Thymus (tissue), 11 donors: ENCODE data around the gene SMURF1. TPM values are rescaled to one million over a fixed set of nuclear protein-coding genes. Genes with fewer than 3 reads are reported as not detected.

Experiments
- DNase-seq, 9 donors: peaks; one replicate each; pipeline ENCODE4 v3.0.0-alpha.2; 2013; ENCODE audit warnings: low spot score in 9 of 9, low read depth in 6 of 9, missing footprints in 1 of 9
- H3K27ac ChIP-seq, 2 donors: one replicate each; pipeline ENCODE4 v1.5.1; 2013; ENCODE audit warnings: control low read depth in 1 of 2, low read depth in 1 of 2, low read length in 1 of 2, mild to moderate bottlenecking in 1 of 2, moderate library complexity in 1 of 2
- H3K27me3 ChIP-seq, 2 donors: one replicate each; pipeline ENCODE4 v1.5.1; 2013; ENCODE audit warnings: low read length in 1 of 2; ENCODE audit not compliant: control insufficient read depth in 2 of 2, insufficient read depth in 1 of 2
- H3K36me3 ChIP-seq, 2 donors: one replicate each; pipeline ENCODE4 v1.5.1; 2013; ENCODE audit warnings: low read length in 1 of 2, mild to moderate bottlenecking in 1 of 2, moderate library complexity in 1 of 2; ENCODE audit not compliant: control insufficient read depth in 2 of 2, insufficient read depth in 2 of 2
- H3K4me1 ChIP-seq, 2 donors: one replicate each; pipeline ENCODE4 v1.5.1; 2013; ENCODE audit warnings: low read length in 2 of 2; ENCODE audit not compliant: control insufficient read depth in 2 of 2, insufficient read depth in 2 of 2
- H3K4me3 ChIP-seq, 2 donors: one replicate each; pipeline ENCODE4 v1.5.1; 2013; ENCODE audit warnings: low read length in 2 of 2, control low read depth in 1 of 2, mild to moderate bottlenecking in 1 of 2
- H3K9me3 ChIP-seq, 2 donors: one replicate each; pipeline ENCODE4 v1.5.1; 2013; ENCODE audit warnings: low read length in 1 of 2, mild to moderate bottlenecking in 1 of 2; ENCODE audit not compliant: control insufficient read depth in 2 of 2, insufficient read depth in 1 of 2
- WGBS: extraction: QIAGEN DNeasy Blood & Tissue Kit; methylation state at CpG from one replicate; pipeline ENCODE4 v1.1.7; 2013; 5-methylcytosine and 5-hydroxymethylcytosine counted together
- polyA plus RNA-seq: library from polyadenylated mRNA; stranded (reverse); fragments of 200-250 nt; gene quantifications from one replicate; pipeline ENCODE4 v1.2.3, GENCODE V29; 2013
- total RNA-seq: library from RNA; stranded (reverse); fragments of 120-200 nt; gene quantifications from one replicate; pipeline ENCODE4 v1.2.4, GENCODE V29; 2013
- donor health status: healthy.

Gene SMURF1
- total and polyA plus RNA-seq, 2 donors: 6.2 to 6.8 TPM

DNA sequence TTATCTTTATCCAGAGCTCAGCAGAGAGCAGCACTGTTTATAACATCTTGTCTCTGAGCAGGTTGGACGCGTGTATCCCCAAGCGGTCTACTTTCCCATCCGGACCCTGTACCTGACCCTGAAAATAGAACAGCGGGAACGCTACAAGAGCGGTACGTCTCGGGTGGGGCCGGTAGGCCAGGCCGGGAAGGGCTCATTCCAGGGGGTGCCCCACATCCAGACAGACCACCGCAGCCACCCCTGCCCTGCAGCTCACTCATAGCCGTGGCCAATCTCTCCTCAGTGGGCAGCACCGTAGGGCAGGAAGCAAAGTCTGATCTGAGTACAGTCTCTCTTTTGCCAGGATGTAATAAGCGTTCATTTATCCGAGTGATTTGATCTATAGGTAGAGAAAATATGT, 151.8 kb downstream of the SMURF1 start:
- Histone ChIP-seq H3K4me3 (no peak overlapping the region), H3K9me3 (no peaks in the 10 kb centered on the region), H3K36me3 (peaks cover 79 to 92% of the 10 kb centered on the region in 2 donors), H3K4me1 (peaks cover 3 to 16% of the 10 kb centered on the region in 2 donors), H3K27me3 (no peaks in the 10 kb centered on the region), H3K27ac (no peak overlapping the region)
- 98% methylated on average over 16 of the region's 16 CpGs for WGBS
- DNase-seq: no peak

- H3K9me3 ChIP-seq: no peaks in the 10 kb centered on the region
- 98% methylated on average over 14 of the region's 14 CpGs for WGBS
- no peak overlapping the region for H3K4me3 ChIP-seq
- peaks cover 3 to 16% of the 10 kb centered on the region in 2 donors for H3K4me1 ChIP-seq
- H3K36me3 ChIP-seq: peaks cover 80 to 97% of the 10 kb centered on the region in 2 donors
- H3K27ac ChIP-seq: no peak overlapping the region
- no peaks in the 10 kb centered on the region for H3K27me3 ChIP-seq
- no peak for DNase-seq
Observed at GRCh38 chr7:98991141-98991540, 152.8 kb downstream of the SMURF1 start.

DNA sequence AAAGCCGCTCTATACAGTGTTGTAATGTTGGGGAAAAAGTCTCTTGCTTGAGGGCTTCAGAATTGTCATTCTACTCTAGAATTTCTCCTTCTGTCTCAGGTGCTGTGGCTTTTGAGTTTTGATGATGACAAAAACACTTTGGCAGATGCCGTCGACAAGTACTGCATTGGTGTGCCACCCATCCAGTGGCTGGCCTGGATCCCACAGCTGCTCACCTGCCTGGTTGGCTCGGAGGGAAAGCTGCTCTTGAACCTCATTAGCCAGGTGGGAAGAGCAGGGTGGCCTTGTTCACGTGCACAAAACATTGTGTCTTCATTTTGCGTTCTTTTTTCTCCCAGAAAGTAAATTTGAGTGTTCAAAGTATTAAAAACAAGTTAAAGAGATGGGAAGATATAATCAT, 153.6 kb downstream of the SMURF1 start:
- WGBS: 97% methylated on average over 6 of the region's 6 CpGs
- peaks cover 3 to 16% of the 10 kb centered on the region in 2 donors for H3K4me1 ChIP-seq
- H3K27ac ChIP-seq: no peak overlapping the region
- H3K4me3 ChIP-seq: no peak overlapping the region
- no peaks in the 10 kb centered on the region for H3K9me3 ChIP-seq
- no peaks in the 10 kb centered on the region for H3K27me3 ChIP-seq
- peaks cover 77 to 97% of the 10 kb centered on the region in 2 donors for H3K36me3 ChIP-seq
- DNase-seq: no peak

DNA sequence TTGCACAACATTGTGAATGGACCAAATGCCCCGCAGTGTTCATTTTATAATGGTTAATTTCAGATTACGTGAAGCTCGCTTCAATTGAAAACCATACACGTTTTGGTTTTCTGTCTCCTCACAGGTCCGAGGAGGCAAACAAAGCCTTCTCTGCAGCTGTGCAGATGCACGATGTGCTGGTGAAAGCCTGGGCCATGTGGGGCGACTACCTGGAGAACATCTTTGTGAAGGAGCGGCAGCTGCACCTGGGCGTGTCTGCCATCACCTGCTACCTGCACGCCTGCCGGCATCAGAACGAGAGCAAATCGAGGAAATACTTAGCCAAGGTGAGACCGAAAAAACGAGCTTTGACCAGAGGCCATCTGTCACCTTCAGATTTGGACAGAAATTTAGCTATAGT, 155.3 kb downstream of the SMURF1 start:
- H3K4me3 ChIP-seq: no peak overlapping the region
- H3K4me1 ChIP-seq: peaks cover 3 to 16% of the 10 kb centered on the region in 2 donors
- H3K9me3 ChIP-seq: no peaks in the 10 kb centered on the region
- H3K27ac ChIP-seq: peak overlapping the region; percentile 68 to 72
- DNase-seq: no peak
- no peaks in the 10 kb centered on the region for H3K27me3 ChIP-seq
- WGBS: 96% methylated on average over 15 of the region's 15 CpGs
- peaks cover 70 to 94% of the 10 kb centered on the region in 2 donors for H3K36me3 ChIP-seq

DNA sequence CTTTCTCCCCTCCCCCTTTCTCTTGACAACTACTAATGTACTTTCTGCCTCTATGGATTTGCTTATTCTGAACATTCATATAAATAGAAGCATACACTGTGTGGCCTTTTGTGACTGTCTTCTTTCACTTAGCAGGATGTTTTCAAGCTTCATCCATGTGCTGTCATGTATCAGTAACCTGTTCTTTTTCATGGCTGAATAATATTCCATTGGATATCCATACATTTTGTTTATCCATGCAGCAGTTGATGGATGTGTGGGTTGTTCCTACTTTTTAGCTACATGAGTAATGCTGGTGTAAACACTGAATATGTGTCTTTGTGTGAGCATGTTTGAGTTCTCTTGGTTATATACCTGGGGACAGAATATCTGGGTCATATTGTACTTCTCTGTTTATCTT, 158.0 kb downstream of the SMURF1 start:
- DNase-seq: no peak
- peaks cover 66 to 93% of the 10 kb centered on the region in 2 donors for H3K36me3 ChIP-seq
- no peak overlapping the region for H3K27ac ChIP-seq
- H3K4me3 ChIP-seq: no peak overlapping the region
- no peaks in the 10 kb centered on the region for H3K27me3 ChIP-seq
- H3K9me3 ChIP-seq: peaks cover 0 to 1% of the 10 kb centered on the region in 2 donors
- H3K4me1 ChIP-seq: peaks cover 3 to 16% of the 10 kb centered on the region in 2 donors

DNA sequence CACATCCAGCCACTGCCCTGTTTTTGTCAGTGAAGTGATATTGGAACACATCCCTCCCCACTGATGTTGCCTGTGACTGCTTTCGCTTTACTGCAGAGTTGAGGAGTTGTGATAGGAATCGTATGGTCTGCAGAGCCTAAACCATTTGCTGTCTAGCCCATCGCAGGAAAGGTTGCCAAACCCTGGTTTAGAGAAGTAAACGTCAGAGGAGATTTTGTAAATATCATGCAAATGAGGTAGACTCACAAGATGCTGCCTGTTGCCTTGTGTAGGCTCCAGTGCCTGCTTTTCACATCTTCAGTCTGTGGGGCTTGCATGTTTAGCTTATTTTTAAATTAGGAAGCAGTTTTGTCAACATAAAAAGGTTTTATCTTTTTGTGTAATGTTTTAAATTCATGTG, 158.5 kb downstream of the SMURF1 start:
- Histone ChIP-seq H3K4me1 (peaks cover 3 to 16% of the 10 kb centered on the region in 2 donors), H3K27me3 (no peaks in the 10 kb centered on the region), H3K27ac (no peak overlapping the region), H3K36me3 (peaks cover 67 to 93% of the 10 kb centered on the region in 2 donors), H3K4me3 (no peak overlapping the region), H3K9me3 (peaks cover 0 to 1% of the 10 kb centered on the region in 2 donors)
- DNase-seq: no peak
- 73% methylated on average over 4 of the region's 4 CpGs for whole genome bisulfite sequencing

DNA sequence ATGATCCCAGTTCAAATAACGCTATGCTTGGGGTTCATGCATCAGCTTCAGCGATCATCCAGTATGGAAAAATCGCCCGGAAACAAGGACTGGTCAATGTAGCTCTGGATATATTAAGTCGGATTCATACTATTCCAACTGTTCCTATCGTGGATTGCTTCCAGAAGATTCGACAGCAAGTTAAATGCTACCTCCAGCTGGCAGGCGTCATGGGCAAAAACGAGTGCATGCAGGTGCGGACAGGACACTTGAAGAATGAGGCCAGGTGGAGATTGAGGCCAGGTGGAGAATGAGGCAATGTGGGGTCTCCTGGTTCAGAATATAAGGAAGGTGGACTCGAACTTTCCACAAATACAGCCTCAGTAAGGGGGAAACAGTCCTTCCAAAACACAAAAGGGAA, 159.8 kb downstream of the SMURF1 start:
- H3K4me3 ChIP-seq: no peak overlapping the region
- peaks cover 0 to 1% of the 10 kb centered on the region in 2 donors for H3K9me3 ChIP-seq
- no peak for DNase-seq
- H3K27ac ChIP-seq: no peak overlapping the region
- no peaks in the 10 kb centered on the region for H3K27me3 ChIP-seq
- WGBS: 98% methylated on average over 11 of the region's 11 CpGs
- H3K36me3 ChIP-seq: peaks cover 69 to 95% of the 10 kb centered on the region in 2 donors
- H3K4me1 ChIP-seq: peaks cover 3 to 8% of the 10 kb centered on the region in 2 donors

GRCh38 chr7:98982686-98983085, 161.2 kb downstream of the SMURF1 start:
- Histone ChIP-seq H3K36me3 (peaks cover 71 to 95% of the 10 kb centered on the region in 2 donors), H3K27ac (no peak overlapping the region), H3K27me3 (no peaks in the 10 kb centered on the region), H3K4me3 (no peak overlapping the region), H3K9me3 (peaks cover 0 to 1% of the 10 kb centered on the region in 2 donors), H3K4me1 (no peaks in the 10 kb centered on the region)
- DNase-seq: no peak
- 98% methylated on average over 8 of the region's 8 CpGs for WGBS

DNA sequence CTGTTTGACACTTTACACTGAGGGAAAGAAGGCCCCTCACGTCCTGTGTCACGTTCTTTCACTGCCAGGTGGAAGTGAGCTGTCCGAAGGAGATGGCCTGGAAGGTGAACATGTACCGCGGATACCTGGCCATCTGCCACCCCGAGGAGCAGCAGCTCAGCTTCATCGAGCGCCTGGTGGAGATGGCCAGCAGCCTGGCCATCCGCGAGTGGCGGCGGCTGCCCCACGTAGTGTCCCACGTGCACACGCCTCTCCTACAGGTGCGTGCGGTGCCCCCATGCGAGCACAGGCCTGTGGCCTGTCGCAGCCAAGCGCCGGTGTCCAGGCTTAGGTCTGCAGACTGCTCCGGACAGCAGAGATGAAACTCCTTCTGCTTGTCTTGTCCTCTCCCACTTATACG, 162.2 kb downstream of the SMURF1 start:
- H3K4me3 ChIP-seq: no peak overlapping the region
- WGBS: 98% methylated on average over 23 of the region's 23 CpGs
- H3K27ac ChIP-seq: no peak overlapping the region
- H3K4me1 ChIP-seq: no peaks in the 10 kb centered on the region
- H3K27me3 ChIP-seq: no peaks in the 10 kb centered on the region
- peaks cover 0 to 1% of the 10 kb centered on the region in 2 donors for H3K9me3 ChIP-seq
- no peak for DNase-seq
- H3K36me3 ChIP-seq: peaks cover 79 to 94% of the 10 kb centered on the region in 2 donors

GRCh38 chr7:98978672-98979071, 165.2 kb downstream of the SMURF1 start:
- Histone ChIP-seq H3K36me3 (peaks cover 93 to 98% of the 10 kb centered on the region in 2 donors), H3K9me3 (peaks cover 0 to 1% of the 10 kb centered on the region in 2 donors), H3K4me3 (no peak overlapping the region), H3K27ac (no peak overlapping the region), H3K4me1 (no peaks in the 10 kb centered on the region), H3K27me3 (no peaks in the 10 kb centered on the region)
- 99% methylated on average over 9 of the region's 9 CpGs for WGBS
- DNase-seq: no peak
